ENCODE results near the gene IL18R1.

DNA sequence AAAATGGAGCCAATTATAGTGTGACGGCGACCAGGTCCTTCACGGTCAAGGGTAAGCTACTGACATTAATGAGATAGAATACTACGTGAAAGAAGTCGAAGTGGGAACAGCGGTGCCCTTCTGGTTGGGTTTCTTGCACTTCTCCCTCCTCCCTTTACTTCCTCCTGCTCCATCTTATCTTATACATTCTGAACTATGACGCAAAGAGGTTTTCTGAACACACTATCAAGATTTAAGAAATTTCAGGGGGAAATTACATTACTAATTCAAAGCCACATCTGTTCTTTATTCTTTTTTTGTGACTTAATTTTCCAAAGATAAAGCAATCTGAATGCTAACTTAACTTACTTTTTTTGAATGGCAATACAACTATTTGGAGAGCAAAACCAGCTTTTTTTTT is 14.8 kb upstream of the IL18R1 start:
- TF ChIP-seq, protein P1, sequence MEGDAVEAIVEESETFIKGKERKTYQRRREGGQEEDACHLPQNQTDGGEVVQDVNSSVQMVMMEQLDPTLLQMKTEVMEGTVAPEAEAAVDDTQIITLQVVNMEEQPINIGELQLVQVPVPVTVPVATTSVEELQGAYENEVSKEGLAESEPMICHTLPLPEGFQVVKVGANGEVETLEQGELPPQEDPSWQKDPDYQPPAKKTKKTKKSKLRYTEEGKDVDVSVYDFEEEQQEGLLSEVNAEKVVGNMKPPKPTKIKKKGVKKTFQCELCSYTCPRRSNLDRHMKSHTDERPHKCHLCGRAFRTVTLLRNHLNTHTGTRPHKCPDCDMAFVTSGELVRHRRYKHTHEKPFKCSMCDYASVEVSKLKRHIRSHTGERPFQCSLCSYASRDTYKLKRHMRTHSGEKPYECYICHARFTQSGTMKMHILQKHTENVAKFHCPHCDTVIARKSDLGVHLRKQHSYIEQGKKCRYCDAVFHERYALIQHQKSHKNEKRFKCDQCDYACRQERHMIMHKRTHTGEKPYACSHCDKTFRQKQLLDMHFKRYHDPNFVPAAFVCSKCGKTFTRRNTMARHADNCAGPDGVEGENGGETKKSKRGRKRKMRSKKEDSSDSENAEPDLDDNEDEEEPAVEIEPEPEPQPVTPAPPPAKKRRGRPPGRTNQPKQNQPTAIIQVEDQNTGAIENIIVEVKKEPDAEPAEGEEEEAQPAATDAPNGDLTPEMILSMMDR (IDR thresholded peaks at IDR 0.05): no peak
- TF ChIP-seq POLR2A (IDR thresholded peaks at IDR 0.05): no peak
